HG02642 (cell line): ENCODE results near the gene GOLGA8S.
"Not testable (repeated sequence)": the region's sequence is repeated elsewhere in the genome, so short reads cannot be mapped to it uniquely, and the experiment has no call there.

Source experiments
- ATAC-seq: cut with Tn5 transposase; IDR thresholded peaks from one replicate; pipeline ENCODE4 v1.9.1; 2021; ENCODE audit warnings: mild to moderate bottlenecking; ENCODE audit not compliant: unreplicated experiment, poor library complexity

GOLGA8S gene

GRCh38 chr15:23397779-23398178 is 43.2 kb downstream of the GOLGA8S start:
- no peak for ATAC-seq

GRCh38 chr15:23398357-23398756 is 43.8 kb downstream of the GOLGA8S start:
- not testable (repeated sequence) for ATAC-seq

- not testable (repeated sequence) for ATAC-seq
These were observed 44.7 kb downstream of the GOLGA8S start for GRCh38 chr15:23399207-23399606.

- ATAC-seq: no peak
These were observed 47.1 kb downstream of the GOLGA8S start for GRCh38 chr15:23401627-23402026.

GRCh38 chr15:23402140-23402539 is 47.6 kb downstream of the GOLGA8S start:
- ATAC-seq: no peak

GRCh38 chr15:23402544-23402943 is 48.0 kb downstream of the GOLGA8S start:
- ATAC-seq: no peak

GRCh38 chr15:23403550-23403949 is 49.0 kb downstream of the GOLGA8S start:
- no peak for ATAC-seq

GRCh38 chr15:23411841-23412240 is 57.3 kb downstream of the GOLGA8S start:
- ATAC-seq: no peak

- ATAC-seq: not testable (repeated sequence)
These were observed 58.5 kb downstream of the GOLGA8S start for GRCh38 chr15:23412881-23413600.
